Suprapubic skin (tissue), 4 donors: Measurements from ENCODE around the gene KCNMB2. TPM values are rescaled to one million over a fixed set of nuclear protein-coding genes. Genes with fewer than 3 reads are reported as not detected.

ENCODE experiments used
- DNase-seq, 2 donors: peaks; one replicate each; pipeline ENCODE4 v3.0.0-alpha.2; 2019; ENCODE audit warnings: low spot score in 2 of 2
- H3K27ac ChIP-seq: fragments of 200-600 bp; sonication (generic); one replicate; pipeline ENCODE4 v1.5.1; 2019
- H3K27me3 ChIP-seq: fragments of 200-600 bp; sonication (generic); one replicate; pipeline ENCODE4 v1.5.1; 2019
- H3K36me3 ChIP-seq: fragments of 200-600 bp; sonication (generic); one replicate; pipeline ENCODE4 v1.5.1; 2019
- H3K4me1 ChIP-seq: fragments of 200-600 bp; sonication (generic); one replicate; pipeline ENCODE4 v1.5.1; 2019
- H3K4me3 ChIP-seq: fragments of 200-600 bp; sonication (generic); one replicate; pipeline ENCODE4 v1.5.1; 2019; ENCODE audit warnings: mild to moderate bottlenecking
- H3K9me3 ChIP-seq: fragments of 200-600 bp; sonication (generic); one replicate; pipeline ENCODE4 v1.5.1; 2019
- EP300 ChIP-seq: sonication (generic); formaldehyde crosslinking; IDR thresholded peaks from one replicate; pipeline ENCODE4 v1.6.1; 2017; ENCODE audit warnings: antibody characterized with exemption
- POLR2A ChIP-seq, 2 donors: fragments of 450-650 bp; IDR thresholded peaks; one replicate each; pipeline ENCODE4 v1.6.1; 2017; ENCODE audit warnings: antibody characterized with exemption in 2 of 2, mild to moderate bottlenecking in 2 of 2, moderate library complexity in 2 of 2
- POLR2AphosphoS5 ChIP-seq, 3 donors: sonication (generic); formaldehyde crosslinking; IDR thresholded peaks; one replicate each; pipeline ENCODE4 v1.6.1; 2017; ENCODE audit warnings: antibody characterized with exemption in 3 of 3
- WGBS: methylation state at CpG from one replicate; pipeline ENCODE4 v1.1.5; 2018; 5-methylcytosine and 5-hydroxymethylcytosine counted together
- total RNA-seq, 4 donors: library from RNA; depleted of rRNA; stranded (reverse); fragments of >200 nt; gene quantifications; one replicate each; pipeline ENCODE4 v1.1.0, GENCODE V29; 2016
- TF ChIP-seq, protein P1 (sequence below), 2 donors: fragments of 200-600 bp in 1 of 2; fragments of 450-650 bp in 1 of 2; sonication (generic) in 1 of 2; IDR thresholded peaks; one replicate each; pipeline ENCODE4 v1.5.1; 2016 to 2019; ENCODE audit warnings: antibody characterized with exemption in 2 of 2, mild to moderate bottlenecking in 1 of 2, moderate library complexity in 1 of 2

The KCNMB2 gene
- total RNA-seq, 4 donors from 2014 or later, result 0.42 TPM; not detected in 3

DNA sequence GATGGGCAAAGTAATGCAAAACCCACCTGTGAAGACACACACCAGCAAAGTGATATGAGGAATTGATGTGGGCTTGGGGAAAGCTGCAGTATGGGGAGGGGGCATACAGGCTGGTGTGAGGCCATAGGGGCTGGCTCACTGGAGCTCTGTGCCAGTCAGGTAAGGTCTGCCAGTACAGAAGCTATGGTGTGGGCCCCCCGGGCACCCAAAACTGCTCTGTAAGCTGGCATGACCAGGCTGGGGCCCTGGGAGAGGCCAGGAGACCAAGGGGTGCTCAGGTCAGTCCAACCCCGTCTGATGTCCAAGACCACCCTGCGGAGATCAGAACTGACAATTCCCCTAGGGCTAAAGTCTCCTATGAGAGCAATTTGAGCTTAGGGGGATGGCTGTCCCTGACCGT lies 163.1 kb downstream of the KCNMB2 start:
- no peaks in the 10 kb centered on the region for H3K27me3 ChIP-seq
- peaks cover 9% of the 10 kb centered on the region for H3K9me3 ChIP-seq
- WGBS, result no CpG with 5 or more reads among the region's 4 CpGs
- H3K27ac ChIP-seq, result no peak overlapping the region
- TF ChIP-seq, protein P1, sequence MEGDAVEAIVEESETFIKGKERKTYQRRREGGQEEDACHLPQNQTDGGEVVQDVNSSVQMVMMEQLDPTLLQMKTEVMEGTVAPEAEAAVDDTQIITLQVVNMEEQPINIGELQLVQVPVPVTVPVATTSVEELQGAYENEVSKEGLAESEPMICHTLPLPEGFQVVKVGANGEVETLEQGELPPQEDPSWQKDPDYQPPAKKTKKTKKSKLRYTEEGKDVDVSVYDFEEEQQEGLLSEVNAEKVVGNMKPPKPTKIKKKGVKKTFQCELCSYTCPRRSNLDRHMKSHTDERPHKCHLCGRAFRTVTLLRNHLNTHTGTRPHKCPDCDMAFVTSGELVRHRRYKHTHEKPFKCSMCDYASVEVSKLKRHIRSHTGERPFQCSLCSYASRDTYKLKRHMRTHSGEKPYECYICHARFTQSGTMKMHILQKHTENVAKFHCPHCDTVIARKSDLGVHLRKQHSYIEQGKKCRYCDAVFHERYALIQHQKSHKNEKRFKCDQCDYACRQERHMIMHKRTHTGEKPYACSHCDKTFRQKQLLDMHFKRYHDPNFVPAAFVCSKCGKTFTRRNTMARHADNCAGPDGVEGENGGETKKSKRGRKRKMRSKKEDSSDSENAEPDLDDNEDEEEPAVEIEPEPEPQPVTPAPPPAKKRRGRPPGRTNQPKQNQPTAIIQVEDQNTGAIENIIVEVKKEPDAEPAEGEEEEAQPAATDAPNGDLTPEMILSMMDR (IDR thresholded peaks at IDR 0.05), result no peak
- TF ChIP-seq POLR2A (IDR thresholded peaks at IDR 0.05), result no peak
- TF ChIP-seq EP300, result no peak
- H3K36me3 ChIP-seq, result no peaks in the 10 kb centered on the region
- H3K4me1 ChIP-seq, result no peaks in the 10 kb centered on the region
- DNase-seq, result no peak
- H3K4me3 ChIP-seq, result no peak overlapping the region

DNA sequence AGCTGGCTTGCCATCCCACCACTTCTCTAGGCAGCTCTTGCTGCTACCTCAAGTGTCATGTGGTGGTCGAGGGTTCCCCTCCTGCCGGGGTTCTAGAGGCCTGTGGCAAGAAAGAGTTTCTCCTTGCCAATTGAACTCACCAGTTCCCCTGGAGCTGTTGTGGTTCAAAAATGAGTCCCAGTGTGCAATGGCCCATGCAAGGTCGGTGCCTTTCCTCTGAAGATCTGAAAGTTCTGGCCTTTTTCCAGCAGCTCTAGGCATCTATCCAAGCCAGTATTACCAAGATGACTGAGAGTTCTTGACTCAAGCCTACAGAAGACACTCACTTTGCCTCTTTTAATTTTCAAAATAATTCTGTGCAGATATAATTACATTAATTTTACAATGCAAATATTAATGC lies 163.6 kb downstream of the KCNMB2 start:
- Histone ChIP-seq H3K36me3 (no peaks in the 10 kb centered on the region), H3K4me1 (no peaks in the 10 kb centered on the region), H3K9me3 (peaks cover 9% of the 10 kb centered on the region), H3K4me3 (no peak overlapping the region), H3K27me3 (no peaks in the 10 kb centered on the region), H3K27ac (no peak overlapping the region)
- TF ChIP-seq POLR2A (IDR thresholded peaks at IDR 0.05) (no peak), EP300 (no peak), POLR2AphosphoS5 (IDR thresholded peaks at IDR 0.05) (no peak)
- TF ChIP-seq, protein P1 (IDR thresholded peaks at IDR 0.05), result no peak
- no peak for DNase-seq
- 37% methylated on average over 3 of the region's 3 CpGs for WGBS

DNA sequence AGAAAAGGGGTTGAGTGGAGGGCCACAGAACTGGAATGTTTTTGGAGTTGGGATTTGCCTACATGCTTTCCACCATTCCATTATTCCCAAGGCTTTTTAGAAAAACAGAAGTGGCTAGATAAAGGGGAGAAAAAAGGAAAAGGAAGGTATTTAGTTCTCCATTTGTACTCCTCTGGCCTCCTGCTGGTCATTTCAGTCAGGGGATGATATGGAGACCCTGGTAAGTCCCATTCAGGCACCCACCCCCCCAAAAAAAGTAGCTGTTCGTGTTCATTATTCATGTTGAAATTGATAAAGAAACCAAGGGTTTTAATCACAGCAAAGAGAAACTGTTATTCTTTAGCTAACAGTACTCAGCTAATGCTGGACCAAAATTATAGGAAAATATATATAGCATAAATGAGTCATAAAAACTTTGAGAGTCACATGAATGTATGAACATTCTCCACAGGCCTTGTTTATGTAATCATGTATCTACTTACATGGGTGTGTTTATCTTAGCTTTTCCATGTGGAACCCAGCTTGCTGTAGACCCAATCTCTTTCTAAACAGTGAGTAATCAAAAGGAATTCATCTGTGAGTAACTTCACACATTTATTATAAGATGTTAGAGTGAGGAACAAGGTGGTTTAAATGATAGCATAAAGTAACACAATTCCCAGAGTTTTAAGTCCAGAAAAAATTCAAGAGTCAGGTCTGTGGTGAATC lies 167.2 kb downstream of the KCNMB2 start:
- Histone ChIP-seq H3K27me3 (no peaks in the 10 kb centered on the region), H3K4me3 (no peak overlapping the region), H3K27ac (no peak overlapping the region), H3K4me1 (peaks cover 20% of the 10 kb centered on the region), H3K36me3 (no peaks in the 10 kb centered on the region), H3K9me3 (no peaks in the 10 kb centered on the region)
- 30% methylated on average over 1 of the region's 1 CpG for WGBS
- DNase-seq, result no peak
- TF ChIP-seq POLR2AphosphoS5 (IDR thresholded peaks at IDR 0.05), result no peak
- no peak for TF ChIP-seq POLR2A (IDR thresholded peaks at IDR 0.05)
- TF ChIP-seq, protein P1 (IDR thresholded peaks at IDR 0.05), result no peak
- TF ChIP-seq EP300, result no peak

DNA sequence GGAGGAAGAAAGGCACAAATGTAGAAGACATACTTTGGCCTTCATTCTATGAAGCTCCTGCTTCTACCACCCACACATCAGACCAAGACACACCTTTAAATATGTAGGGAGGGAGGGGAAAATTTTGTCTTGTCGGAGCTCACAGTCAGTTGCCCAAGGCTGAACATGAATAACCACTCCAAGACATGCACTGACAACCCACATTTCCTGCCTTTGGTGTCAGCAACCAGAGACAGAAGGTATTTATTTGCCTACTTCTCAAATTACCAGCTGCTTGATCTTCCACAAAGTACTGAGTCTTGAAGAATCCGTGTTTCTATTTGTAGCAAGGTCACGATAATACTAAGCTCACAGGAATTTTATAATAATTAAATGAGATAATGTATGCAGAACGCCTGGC lies 169.7 kb downstream of the KCNMB2 start:
- DNase-seq, result no peak
- no peak overlapping the region for H3K27ac ChIP-seq
- TF ChIP-seq POLR2AphosphoS5 (IDR thresholded peaks at IDR 0.05), result no peak
- TF ChIP-seq POLR2A (IDR thresholded peaks at IDR 0.05), result no peak
- no peak for TF ChIP-seq EP300
- TF ChIP-seq, protein P1 (IDR thresholded peaks at IDR 0.05), result no peak
- H3K4me3 ChIP-seq, result no peak overlapping the region
- H3K36me3 ChIP-seq, result no peaks in the 10 kb centered on the region
- H3K4me1 ChIP-seq, result peaks cover 20% of the 10 kb centered on the region
- 24% methylated on average over 4 of the region's 4 CpGs for WGBS
- no peaks in the 10 kb centered on the region for H3K27me3 ChIP-seq
- H3K9me3 ChIP-seq, result no peaks in the 10 kb centered on the region

DNA sequence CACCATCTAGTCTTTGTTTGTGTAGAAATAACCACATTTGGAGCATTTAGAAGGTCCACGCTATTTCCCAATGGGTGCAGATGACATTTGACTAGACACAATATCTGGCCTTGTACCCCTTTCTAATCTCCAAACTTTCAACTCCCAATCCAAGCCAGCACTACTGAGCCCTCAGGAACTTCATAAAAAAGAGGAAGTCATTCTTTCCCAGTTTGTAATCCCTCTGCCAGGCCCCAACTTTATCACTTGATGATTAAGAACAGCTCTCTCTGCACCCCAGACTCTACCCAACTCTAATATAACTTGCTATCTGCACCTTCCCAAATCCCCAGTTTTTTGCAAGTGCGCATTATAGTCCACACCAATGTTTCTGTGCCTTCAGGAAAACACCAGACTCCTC lies 170.2 kb downstream of the KCNMB2 start:
- no peaks in the 10 kb centered on the region for H3K27me3 ChIP-seq
- no peaks in the 10 kb centered on the region for H3K9me3 ChIP-seq
- no peak overlapping the region for H3K27ac ChIP-seq
- H3K4me3 ChIP-seq, result no peak overlapping the region
- peaks cover 20% of the 10 kb centered on the region for H3K4me1 ChIP-seq
- TF ChIP-seq POLR2AphosphoS5 (IDR thresholded peaks at IDR 0.05), result no peak
- no peak for TF ChIP-seq POLR2A (IDR thresholded peaks at IDR 0.05)
- TF ChIP-seq, protein P1 (IDR thresholded peaks at IDR 0.05), result no peak
- TF ChIP-seq EP300, result no peak
- H3K36me3 ChIP-seq, result no peaks in the 10 kb centered on the region
- WGBS, result 74% methylated on average over 2 of the region's 2 CpGs
- DNase-seq, result no peak
